PC-9 (cell line): ENCODE results near the gene FILIP1L.

Source experiments
- EZH2 ChIP-seq: fragments of 200-600 bp; sonication (generic); IDR thresholded peaks from 2 replicates; pipeline ENCODE4 v1.8.0; 2017; ENCODE audit warnings: antibody characterized with exemption, low read depth
- TF ChIP-seq, protein P1 (sequence below): fragments of 200-600 bp; sonication (generic); conservative IDR thresholded peaks from 2 replicates; pipeline ENCODE4 v1.6.1; 2017; ENCODE audit warnings: mixed run types, antibody characterized with exemption, mild to moderate bottlenecking, moderate library complexity

DNA sequence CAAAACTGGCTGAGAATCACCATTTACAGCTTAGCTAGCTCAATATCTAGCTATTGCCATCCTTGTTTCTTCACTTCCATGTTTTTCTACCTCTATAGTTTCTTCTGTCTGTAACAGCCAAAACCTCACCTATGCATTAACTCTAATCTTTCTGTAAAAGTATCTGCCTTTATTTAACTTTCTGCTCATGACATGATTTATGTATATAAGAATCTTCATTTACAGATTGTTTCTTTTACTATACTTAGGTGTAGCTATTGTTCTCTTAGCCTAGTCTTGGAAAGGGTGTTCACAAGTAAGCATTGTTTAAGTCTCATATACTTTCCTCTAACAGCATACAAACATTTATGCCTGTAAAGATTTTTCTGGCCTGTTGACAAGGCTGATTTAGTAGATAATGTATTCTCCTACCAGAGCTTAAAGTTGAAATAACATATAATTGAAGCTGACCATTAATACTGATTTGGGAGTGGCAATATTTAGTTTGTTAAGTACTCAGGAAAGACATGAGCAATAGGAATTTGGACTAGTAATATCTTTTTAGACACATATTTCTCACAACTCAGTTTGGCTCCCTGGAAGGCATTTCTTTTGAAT lies 9.4 kb downstream of the FILIP1L start:
- TF ChIP-seq EZH2: no peak
- TF ChIP-seq, protein P1, sequence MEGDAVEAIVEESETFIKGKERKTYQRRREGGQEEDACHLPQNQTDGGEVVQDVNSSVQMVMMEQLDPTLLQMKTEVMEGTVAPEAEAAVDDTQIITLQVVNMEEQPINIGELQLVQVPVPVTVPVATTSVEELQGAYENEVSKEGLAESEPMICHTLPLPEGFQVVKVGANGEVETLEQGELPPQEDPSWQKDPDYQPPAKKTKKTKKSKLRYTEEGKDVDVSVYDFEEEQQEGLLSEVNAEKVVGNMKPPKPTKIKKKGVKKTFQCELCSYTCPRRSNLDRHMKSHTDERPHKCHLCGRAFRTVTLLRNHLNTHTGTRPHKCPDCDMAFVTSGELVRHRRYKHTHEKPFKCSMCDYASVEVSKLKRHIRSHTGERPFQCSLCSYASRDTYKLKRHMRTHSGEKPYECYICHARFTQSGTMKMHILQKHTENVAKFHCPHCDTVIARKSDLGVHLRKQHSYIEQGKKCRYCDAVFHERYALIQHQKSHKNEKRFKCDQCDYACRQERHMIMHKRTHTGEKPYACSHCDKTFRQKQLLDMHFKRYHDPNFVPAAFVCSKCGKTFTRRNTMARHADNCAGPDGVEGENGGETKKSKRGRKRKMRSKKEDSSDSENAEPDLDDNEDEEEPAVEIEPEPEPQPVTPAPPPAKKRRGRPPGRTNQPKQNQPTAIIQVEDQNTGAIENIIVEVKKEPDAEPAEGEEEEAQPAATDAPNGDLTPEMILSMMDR: no peak
